Measurements from ENCODE around the gene FASTK. TPM values are rescaled to one million over a fixed set of nuclear protein-coding genes. Genes with fewer than 3 reads are reported as not detected.
A peak's percentile ranks its signal among the peaks of the same experiment; 100 is the strongest.

The FASTK gene
- total RNA-seq, 3 donors from 2014 or later: 78.6 to 122 (median 98.5) TPM

- H3K4me1 ChIP-seq (ENCODE audit: low read depth): peaks cover 14% of the 10 kb centered on the region
- no peaks in the 10 kb centered on the region for H3K9me3 ChIP-seq
- H3K36me3 ChIP-seq (ENCODE audit: low read depth): peaks cover 9% of the 10 kb centered on the region
- DNase-seq (peak in 1 of 3 donors; percentile 30), ATAC-seq (no peak)
- intact Hi-C loops (cut with DNase I, micrococcal nuclease): no loop called here
- TF ChIP-seq CTCF (IDR thresholded peaks at IDR 0.05): no peak
- H3K4me3 ChIP-seq: no peak overlapping the region
These were observed 36.2 kb upstream of the FASTK start for GRCh38 chr7:151116603-151117440.

GRCh38 chr7:151115836-151116418, 35.3 kb upstream of the FASTK start:
- no peak overlapping the region for H3K4me3 ChIP-seq
- intact Hi-C loops (cut with DNase I, micrococcal nuclease): no loop called here
- no peak for TF ChIP-seq CTCF (IDR thresholded peaks at IDR 0.05)
- no peaks in the 10 kb centered on the region for H3K9me3 ChIP-seq
- ATAC-seq (peak; percentile 83), DNase-seq (peak; percentile 69 to 86 (median 83))
- H3K4me1 ChIP-seq (ENCODE audit: low read depth): peaks cover 14% of the 10 kb centered on the region
- peaks cover 9% of the 10 kb centered on the region for H3K36me3 ChIP-seq (ENCODE audit: low read depth)

GRCh38 chr7:151115121-151115835, 34.7 kb upstream of the FASTK start:
- no peak overlapping the region for H3K4me3 ChIP-seq
- intact Hi-C loops (cut with DNase I, micrococcal nuclease): no loop called here
- ATAC-seq: peak; percentile 42
- peak in 1 of 3 donors; percentile 58 for DNase-seq
- H3K36me3 ChIP-seq (ENCODE audit: low read depth): peaks cover 8% of the 10 kb centered on the region
- TF ChIP-seq CTCF (IDR thresholded peaks at IDR 0.05): no peak
- peaks cover 14% of the 10 kb centered on the region for H3K4me1 ChIP-seq (ENCODE audit: low read depth)
- no peaks in the 10 kb centered on the region for H3K9me3 ChIP-seq

GRCh38 chr7:151114151-151115090, 33.8 kb upstream of the FASTK start:
- ATAC-seq: peak; percentile 52

More at GRCh38 chr7:151114151-151115090, 33.8 kb upstream of the FASTK start:
- H3K4me3 ChIP-seq: no peak overlapping the region
- TF ChIP-seq CTCF (IDR thresholded peaks at IDR 0.05): no peak
- intact Hi-C loops (cut with DNase I, micrococcal nuclease): no loop called here
- H3K36me3 ChIP-seq (ENCODE audit: low read depth): peaks cover 6% of the 10 kb centered on the region
- peaks cover 14% of the 10 kb centered on the region for H3K4me1 ChIP-seq (ENCODE audit: low read depth)
- DNase-seq: peak in 1 of 3 donors; percentile 66
- no peaks in the 10 kb centered on the region for H3K9me3 ChIP-seq

Data from mucosa of descending colon (tissue), 3 donors.